WTC11 (cell line): ENCODE data around the gene UNC13C. TPM values are rescaled to one million over a fixed set of nuclear protein-coding genes. Genes with fewer than 3 reads are reported as not detected.

Experiments used
- ATAC-seq: fragments of 200-7000 bp; cut with Tn5 transposase; 2 replicates; pipeline ENCODE4 v1.10.0; 2021; ENCODE audit warnings: mild to moderate bottlenecking, moderate library complexity
- CTCF ChIA-PET: fragments of 300-600 bp; sonication (Branson Sonifier 250); formaldehyde crosslinking; loops from one replicate; lab custom pipeline; 2021; ENCODE audit warnings: antibody characterized with exemption; lab: Charles Lee
- POLR2A ChIA-PET: fragments of 350-600 bp; sonication (Branson Sonifier 250); formaldehyde crosslinking; loops from one replicate; lab custom pipeline; 2021; ENCODE audit warnings: antibody characterized with exemption; lab: Charles Lee
- DNase-seq: peaks from one replicate; pipeline ENCODE4 v3.0.0; 2021; ENCODE audit warnings: low spot score
- H3K27ac Mint-ChIP-seq: 2 replicates; pipeline ENCODE4 v1.8.0; 2021; ENCODE audit warnings: mixed read lengths
- H3K27me3 Mint-ChIP-seq: 2 replicates; pipeline ENCODE4 v1.8.0; 2021; ENCODE audit warnings: low read depth, mild to moderate bottlenecking, moderate library complexity, mixed read lengths
- H3K36me3 Mint-ChIP-seq: 2 replicates; pipeline ENCODE4 v1.8.0; 2021; ENCODE audit warnings: mixed read lengths
- H3K4me1 Mint-ChIP-seq: 2 replicates; pipeline ENCODE4 v1.8.0; 2022; ENCODE audit warnings: mixed read lengths
- H3K4me3 Mint-ChIP-seq: 2 replicates; pipeline ENCODE4 v1.8.0; 2021; ENCODE audit warnings: mild to moderate bottlenecking, moderate library complexity, mixed read lengths
- H3K9me3 Mint-ChIP-seq: 2 replicates; pipeline ENCODE4 v1.8.0; 2021; ENCODE audit warnings: mixed read lengths
- AFF4 ChIP-seq: sonication (generic); formaldehyde crosslinking; IDR thresholded peaks from 2 replicates; pipeline ENCODE4 v1.8.1; 2023; ENCODE audit warnings: mild to moderate bottlenecking, missing genetic modification reagents, borderline replicate concordance
- AR ChIP-seq: fragments of 250-450 bp; sonication (Bioruptor Pico); IDR thresholded peaks from 2 replicates; pipeline ENCODE4 v1.9.0; 2021; ENCODE audit warnings: mild to moderate bottlenecking
- CBFB ChIP-seq: sonication (generic); formaldehyde crosslinking; IDR thresholded peaks from 2 replicates; pipeline ENCODE4 v1.8.1; 2022; ENCODE audit warnings: mild to moderate bottlenecking, low read depth, missing genetic modification reagents
- E2F1 ChIP-seq: sonication (generic); formaldehyde crosslinking; IDR thresholded peaks from 2 replicates; pipeline ENCODE4 v1.8.0; 2022; ENCODE audit warnings: mild to moderate bottlenecking, missing genetic modification reagents
- ERG ChIP-seq: fragments of 250-450 bp; sonication (Bioruptor Pico); IDR thresholded peaks from 2 replicates; pipeline ENCODE4 v1.8.0; 2021; ENCODE audit warnings: mild to moderate bottlenecking
- ETV6 ChIP-seq: sonication (generic); formaldehyde crosslinking; IDR thresholded peaks from 2 replicates; pipeline ENCODE4 v1.8.1; 2022; ENCODE audit warnings: mild to moderate bottlenecking, missing genetic modification reagents
- FOXJ3 ChIP-seq: sonication (generic); formaldehyde crosslinking; IDR thresholded peaks from 2 replicates; pipeline ENCODE4 v1.9.0; 2021; ENCODE audit warnings: missing genetic modification reagents, mild to moderate bottlenecking, borderline replicate concordance
- GABPB1 ChIP-seq: sonication (generic); formaldehyde crosslinking; IDR thresholded peaks from 2 replicates; pipeline ENCODE4 v1.8.1; 2023; ENCODE audit warnings: mild to moderate bottlenecking, missing genetic modification reagents
- HMGXB4 ChIP-seq: sonication (generic); formaldehyde crosslinking; IDR thresholded peaks from 2 replicates; pipeline ENCODE4 v1.8.1; 2023; ENCODE audit warnings: mild to moderate bottlenecking, moderate library complexity, missing genetic modification reagents
- IRF2 ChIP-seq: sonication (generic); formaldehyde crosslinking; IDR thresholded peaks from 2 replicates; pipeline ENCODE4 v1.8.0; 2022; ENCODE audit warnings: low read depth, missing genetic modification reagents, borderline replicate concordance
- MXD4 ChIP-seq: fragments of 250-450 bp; sonication (Bioruptor Pico); IDR thresholded peaks from 2 replicates; pipeline ENCODE4 v1.8.0; 2021; ENCODE audit warnings: mild to moderate bottlenecking, moderate library complexity, borderline replicate concordance
- NFE2L1 ChIP-seq: sonication (generic); formaldehyde crosslinking; IDR thresholded peaks from 2 replicates; pipeline ENCODE4 v1.8.1; 2023; ENCODE audit warnings: missing genetic modification reagents
- PREB ChIP-seq: sonication (generic); formaldehyde crosslinking; IDR thresholded peaks from 2 replicates; pipeline ENCODE4 v1.8.1; 2022; ENCODE audit warnings: mild to moderate bottlenecking, missing genetic modification reagents, moderate library complexity, borderline replicate concordance
- RELA ChIP-seq: sonication (generic); formaldehyde crosslinking; IDR thresholded peaks from 2 replicates; pipeline ENCODE4 v1.8.1; 2022; ENCODE audit warnings: missing genetic modification reagents, mild to moderate bottlenecking, borderline replicate concordance
- SMAD4 ChIP-seq: sonication (generic); formaldehyde crosslinking; IDR thresholded peaks from 2 replicates; pipeline ENCODE4 v1.8.0; 2022; ENCODE audit warnings: mild to moderate bottlenecking, missing genetic modification reagents
- USF1 ChIP-seq: sonication (generic); formaldehyde crosslinking; IDR thresholded peaks from 2 replicates; pipeline ENCODE4 v1.8.0; 2022; ENCODE audit warnings: mild to moderate bottlenecking, missing genetic modification reagents
- ZNF281 ChIP-seq: sonication (generic); formaldehyde crosslinking; IDR thresholded peaks from 2 replicates; pipeline ENCODE4 v1.8.0; 2023; ENCODE audit warnings: mild to moderate bottlenecking, missing genetic modification reagents
- ZSCAN18 ChIP-seq: fragments of 250-450 bp; sonication (Bioruptor Pico); IDR thresholded peaks from 2 replicates; pipeline ENCODE4 v2.1.2; 2022; ENCODE audit warnings: mild to moderate bottlenecking, moderate library complexity
- total RNA-seq: library from RNA; stranded (reverse); gene quantifications from 3 replicates; pipeline ENCODE4 v1.2.3, GENCODE V29; 2021

Gene UNC13C
- total RNA-seq, 1 experiment from 2014 or later: 0.07 TPM

GRCh38 chr15:54456413-54456812 is 478.2 kb downstream of the UNC13C start:
- POLR2A ChIA-PET: no interaction called here
- TF ChIP-seq ZNF281 (CRISPR knock-in tag) (no peak), IRF2 (CRISPR knock-in tag) (no peak), E2F1 (CRISPR knock-in tag) (no peak), CBFB (CRISPR knock-in tag) (no peak), RELA (CRISPR knock-in tag) (no peak), PREB (CRISPR knock-in tag) (no peak), ETV6 (CRISPR knock-in tag) (no peak), USF1 (no peak), MXD4 (CRISPR knock-in tag) (no peak), AR (CRISPR knock-in tag) (no peak), ZSCAN18 (CRISPR knock-in tag) (no peak), AFF4 (CRISPR knock-in tag) (no peak), NFE2L1 (CRISPR knock-in tag) (no peak), ERG (no peak), SMAD4 (CRISPR knock-in tag) (no peak), FOXJ3 (CRISPR knock-in tag) (no peak), HMGXB4 (no peak), GABPB1 (CRISPR knock-in tag) (no peak)
- Mint-ChIP-seq H3K9me3 (peaks cover 71% of the 10 kb centered on the region), H3K27ac (no peak overlapping the region), H3K36me3 (peaks cover 24% of the 10 kb centered on the region), H3K4me1 (0 out of 2 replicates have a peak, but pooled peaks cover 2% of the 10 kb centered on the region), H3K27me3 (no peaks in the 10 kb centered on the region; the same call in 1 of the 2 replicates), H3K4me3 (no peak overlapping the region)
- CTCF ChIA-PET: no interaction called here
- no peak for DNase-seq
- ATAC-seq: no peak
